IMR-90 (cell line): ENCODE data around the gene NPEPPS. TPM values are rescaled to one million over a fixed set of nuclear protein-coding genes. Genes with fewer than 3 reads are reported as not detected.

ENCODE experiments used
- MAZ ChIP-seq: IDR thresholded peaks from 2 replicates; pipeline ENCODE4 v1.6.1; 2012; ENCODE audit warnings: low read depth, mild to moderate bottlenecking, low read length, improper control_type of control experiment, moderate library complexity, borderline replicate concordance
- polyA plus RNA-seq, 3 experiments: library from polyadenylated mRNA; depleted of rRNA; stranded (reverse); fragments of >200 nt; gene quantifications; 2 replicates each; pipeline ENCODE4 v1.2.3, GENCODE V29; 2012; ENCODE audit warnings: low replicate concordance in 1 of 3
- total RNA-seq: library from RNA; depleted of rRNA; stranded (reverse); fragments of >200 nt; gene quantifications from 2 replicates; pipeline ENCODE4 v1.2.3, GENCODE V29; 2012
- TF ChIP-seq, protein P1 (sequence below): conservative IDR thresholded peaks from 2 replicates; pipeline ENCODE4 v1.5.1; 2012; ENCODE audit warnings: mild to moderate bottlenecking, low read depth, low read length, improper control_type of control experiment

The NPEPPS gene
- total and polyA plus RNA-seq, 2 of the 4 experiments (the other 2 are of a cell fraction) = 54.1 to 64.6 TPM

- TF ChIP-seq, protein P1, sequence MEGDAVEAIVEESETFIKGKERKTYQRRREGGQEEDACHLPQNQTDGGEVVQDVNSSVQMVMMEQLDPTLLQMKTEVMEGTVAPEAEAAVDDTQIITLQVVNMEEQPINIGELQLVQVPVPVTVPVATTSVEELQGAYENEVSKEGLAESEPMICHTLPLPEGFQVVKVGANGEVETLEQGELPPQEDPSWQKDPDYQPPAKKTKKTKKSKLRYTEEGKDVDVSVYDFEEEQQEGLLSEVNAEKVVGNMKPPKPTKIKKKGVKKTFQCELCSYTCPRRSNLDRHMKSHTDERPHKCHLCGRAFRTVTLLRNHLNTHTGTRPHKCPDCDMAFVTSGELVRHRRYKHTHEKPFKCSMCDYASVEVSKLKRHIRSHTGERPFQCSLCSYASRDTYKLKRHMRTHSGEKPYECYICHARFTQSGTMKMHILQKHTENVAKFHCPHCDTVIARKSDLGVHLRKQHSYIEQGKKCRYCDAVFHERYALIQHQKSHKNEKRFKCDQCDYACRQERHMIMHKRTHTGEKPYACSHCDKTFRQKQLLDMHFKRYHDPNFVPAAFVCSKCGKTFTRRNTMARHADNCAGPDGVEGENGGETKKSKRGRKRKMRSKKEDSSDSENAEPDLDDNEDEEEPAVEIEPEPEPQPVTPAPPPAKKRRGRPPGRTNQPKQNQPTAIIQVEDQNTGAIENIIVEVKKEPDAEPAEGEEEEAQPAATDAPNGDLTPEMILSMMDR = no peak
- TF ChIP-seq MAZ = no peak
Measured at GRCh38 chr17:47620503-47621245, 89.8 kb downstream of the NPEPPS start (continued).
